ENCODE results near the gene TTC6. TPM values are rescaled to one million over a fixed set of nuclear protein-coding genes. Genes with fewer than 3 reads are reported as not detected.

TTC6 gene
- total and polyA plus RNA-seq, 10 of the 15 experiments (the other 5 are each of a cell fraction or from before 2014, with no cell fraction given): not detected

DNA sequence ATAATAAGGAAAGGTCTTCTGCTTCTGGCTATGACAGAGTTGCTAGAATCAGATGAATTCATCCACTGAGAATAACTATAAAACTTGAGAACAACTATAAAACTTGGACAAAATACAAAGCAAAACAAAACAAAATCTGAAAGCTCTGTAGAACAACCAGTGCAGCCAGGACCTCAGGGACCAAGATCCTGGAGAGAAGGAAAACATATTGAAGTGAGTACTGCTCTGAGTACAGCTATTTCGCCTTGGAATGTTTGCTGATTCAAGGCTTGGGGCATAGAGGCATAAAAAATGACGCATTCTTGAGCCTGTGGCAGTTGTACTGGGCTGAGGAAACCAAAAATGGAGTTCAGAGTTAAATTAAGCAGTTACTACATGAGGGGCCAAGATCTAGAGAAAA, 22.1 kb upstream of the TTC6 start:
- Histone ChIP-seq H3K4me2 (ENCODE audit: control insufficient read depth, insufficient read depth) (no peak overlapping the region), H3K27me3 (replicated peaks in 1 of 2; ENCODE audit: control insufficient read depth in 2 of 2, insufficient read depth in 2 of 2, low read length in 1 of 2) (no peaks in the 10 kb centered on the region), H3K9ac (ENCODE audit: control insufficient read depth, insufficient read depth, low read length) (no peak overlapping the region), H3K36me3 (ENCODE audit: control insufficient read depth in 2 of 2, insufficient read depth in 2 of 2, low read length in 1 of 2) (no peaks in the 10 kb centered on the region), H4K20me1 (ENCODE audit: control insufficient read depth, insufficient read depth) (no peaks in the 10 kb centered on the region), H2AFZ (ENCODE audit: control insufficient read depth, low read depth, low read length) (no peak overlapping the region), H3K4me3 (no peak overlapping the region), H3K79me2 (ENCODE audit: control insufficient read depth, insufficient read depth, low read length) (no peaks in the 10 kb centered on the region), H3K9me3 (replicated peaks; ENCODE audit: control insufficient read depth, insufficient read depth, low read length) (no peaks in the 10 kb centered on the region), H3K27ac (ENCODE audit: control insufficient read depth, insufficient read depth) (no peak overlapping the region), H3K4me1 (ENCODE audit: control insufficient read depth, insufficient read depth, low read length) (no peaks in the 10 kb centered on the region)
- FAIRE-seq (no peak), ATAC-seq (no peak), DNase-seq (ENCODE audit: low read depth, low spot score) (no peak)
- SMC1A ChIA-PET (ENCODE audit: uncharacterized antibody, unreplicated experiment): no interaction called here
- intact Hi-C loops (cut with micrococcal nuclease; ENCODE audit: unreplicated experiment) (no loop called here), in situ Hi-C loops (cut with MboI) (no loop called here)
- POLR2A ChIA-PET: no interaction called here
- 0% methylated on average over 2 of the region's 2 CpGs for WGBS (ENCODE audit: insufficient coverage, insufficient replicate concordance, low lambda C conversion rate, missing lambda C conversion rate)
- CTCF ChIA-PET: no interaction called here
- no TSS peak for BruUV-seq (replicated peaks)
- RAD21 ChIA-PET (ENCODE audit: unreplicated experiment): no interaction called here
- no peak for TF ChIP-seq PAX8 (IDR thresholded peaks at IDR 0.05)
- TF ChIP-seq MTA3 (IDR thresholded peaks at IDR 0.05; ENCODE audit: borderline replicate concordance, low read length): no peak
- TF ChIP-seq NFYA (IDR thresholded peaks at IDR 0.05; ENCODE audit: borderline replicate concordance, low read depth, low read length): no peak
- TF ChIP-seq, protein P1, sequence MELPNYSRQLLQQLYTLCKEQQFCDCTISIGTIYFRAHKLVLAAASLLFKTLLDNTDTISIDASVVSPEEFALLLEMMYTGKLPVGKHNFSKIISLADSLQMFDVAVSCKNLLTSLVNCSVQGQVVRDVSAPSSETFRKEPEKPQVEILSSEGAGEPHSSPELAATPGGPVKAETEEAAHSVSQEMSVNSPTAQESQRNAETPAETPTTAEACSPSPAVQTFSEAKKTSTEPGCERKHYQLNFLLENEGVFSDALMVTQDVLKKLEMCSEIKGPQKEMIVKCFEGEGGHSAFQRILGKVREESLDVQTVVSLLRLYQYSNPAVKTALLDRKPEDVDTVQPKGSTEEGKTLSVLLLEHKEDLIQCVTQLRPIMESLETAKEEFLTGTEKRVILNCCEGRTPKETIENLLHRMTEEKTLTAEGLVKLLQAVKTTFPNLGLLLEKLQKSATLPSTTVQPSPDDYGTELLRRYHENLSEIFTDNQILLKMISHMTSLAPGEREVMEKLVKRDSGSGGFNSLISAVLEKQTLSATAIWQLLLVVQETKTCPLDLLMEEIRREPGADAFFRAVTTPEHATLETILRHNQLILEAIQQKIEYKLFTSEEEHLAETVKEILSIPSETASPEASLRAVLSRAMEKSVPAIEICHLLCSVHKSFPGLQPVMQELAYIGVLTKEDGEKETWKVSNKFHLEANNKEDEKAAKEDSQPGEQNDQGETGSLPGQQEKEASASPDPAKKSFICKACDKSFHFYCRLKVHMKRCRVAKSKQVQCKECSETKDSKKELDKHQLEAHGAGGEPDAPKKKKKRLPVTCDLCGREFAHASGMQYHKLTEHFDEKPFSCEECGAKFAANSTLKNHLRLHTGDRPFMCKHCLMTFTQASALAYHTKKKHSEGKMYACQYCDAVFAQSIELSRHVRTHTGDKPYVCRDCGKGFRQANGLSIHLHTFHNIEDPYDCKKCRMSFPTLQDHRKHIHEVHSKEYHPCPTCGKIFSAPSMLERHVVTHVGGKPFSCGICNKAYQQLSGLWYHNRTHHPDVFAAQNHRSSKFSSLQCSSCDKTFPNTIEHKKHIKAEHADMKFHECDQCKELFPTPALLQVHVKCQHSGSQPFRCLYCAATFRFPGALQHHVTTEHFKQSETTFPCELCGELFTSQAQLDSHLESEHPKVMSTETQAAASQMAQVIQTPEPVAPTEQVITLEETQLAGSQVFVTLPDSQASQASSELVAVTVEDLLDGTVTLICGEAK (IDR thresholded peaks at IDR 0.05; ENCODE audit: borderline replicate concordance): no peak
- TF ChIP-seq ZNF622 (IDR thresholded peaks at IDR 0.05): no peak
- TF ChIP-seq NR2F1 (conservative IDR thresholded peaks at IDR 0.05): no peak
- TF ChIP-seq MYC (IDR thresholded peaks at IDR 0.05; ENCODE audit: insufficient read depth, insufficient read length, insufficient replicate concordance, low read length, severe bottlenecking): no peak
- no peak for TF ChIP-seq SREBF1 (IDR thresholded peaks at IDR 0.05; ENCODE audit: low read length)
- no peak for TF ChIP-seq POLR2AphosphoS5 (IDR thresholded peaks at IDR 0.05; ENCODE audit: low read length)
- no peak for TF ChIP-seq STAT1 (conservative IDR thresholded peaks at IDR 0.05)
- TF ChIP-seq RAD51 (IDR thresholded peaks at IDR 0.05): no peak
- no peak for TF ChIP-seq BACH1 (IDR thresholded peaks at IDR 0.05; ENCODE audit: borderline replicate concordance)
- no peak for TF ChIP-seq MXI1 (IDR thresholded peaks at IDR 0.05; ENCODE audit: low read depth, low read length)
- no peak for TF ChIP-seq PAX5 (IDR thresholded peaks at IDR 0.05; ENCODE audit: borderline replicate concordance, low read depth, low read length)
- TF ChIP-seq, protein P2, sequence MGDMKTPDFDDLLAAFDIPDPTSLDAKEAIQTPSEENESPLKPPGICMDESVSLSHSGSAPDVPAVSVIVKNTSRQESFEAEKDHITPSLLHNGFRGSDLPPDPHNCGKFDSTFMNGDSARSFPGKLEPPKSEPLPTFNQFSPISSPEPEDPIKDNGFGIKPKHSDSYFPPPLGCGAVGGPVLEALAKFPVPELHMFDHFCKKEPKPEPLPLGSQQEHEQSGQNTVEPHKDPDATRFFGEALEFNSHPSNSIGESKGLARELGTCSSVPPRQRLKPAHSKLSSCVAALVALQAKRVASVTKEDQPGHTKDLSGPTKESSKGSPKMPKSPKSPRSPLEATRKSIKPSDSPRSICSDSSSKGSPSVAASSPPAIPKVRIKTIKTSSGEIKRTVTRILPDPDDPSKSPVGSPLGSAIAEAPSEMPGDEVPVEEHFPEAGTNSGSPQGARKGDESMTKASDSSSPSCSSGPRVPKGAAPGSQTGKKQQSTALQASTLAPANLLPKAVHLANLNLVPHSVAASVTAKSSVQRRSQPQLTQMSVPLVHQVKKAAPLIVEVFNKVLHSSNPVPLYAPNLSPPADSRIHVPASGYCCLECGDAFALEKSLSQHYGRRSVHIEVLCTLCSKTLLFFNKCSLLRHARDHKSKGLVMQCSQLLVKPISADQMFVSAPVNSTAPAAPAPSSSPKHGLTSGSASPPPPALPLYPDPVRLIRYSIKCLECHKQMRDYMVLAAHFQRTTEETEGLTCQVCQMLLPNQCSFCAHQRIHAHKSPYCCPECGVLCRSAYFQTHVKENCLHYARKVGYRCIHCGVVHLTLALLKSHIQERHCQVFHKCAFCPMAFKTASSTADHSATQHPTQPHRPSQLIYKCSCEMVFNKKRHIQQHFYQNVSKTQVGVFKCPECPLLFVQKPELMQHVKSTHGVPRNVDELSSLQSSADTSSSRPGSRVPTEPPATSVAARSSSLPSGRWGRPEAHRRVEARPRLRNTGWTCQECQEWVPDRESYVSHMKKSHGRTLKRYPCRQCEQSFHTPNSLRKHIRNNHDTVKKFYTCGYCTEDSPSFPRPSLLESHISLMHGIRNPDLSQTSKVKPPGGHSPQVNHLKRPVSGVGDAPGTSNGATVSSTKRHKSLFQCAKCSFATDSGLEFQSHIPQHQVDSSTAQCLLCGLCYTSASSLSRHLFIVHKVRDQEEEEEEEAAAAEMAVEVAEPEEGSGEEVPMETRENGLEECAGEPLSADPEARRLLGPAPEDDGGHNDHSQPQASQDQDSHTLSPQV (IDR thresholded peaks at IDR 0.05): no peak
- TF ChIP-seq DPF2 (IDR thresholded peaks at IDR 0.05): no peak
- TF ChIP-seq, protein P3, sequence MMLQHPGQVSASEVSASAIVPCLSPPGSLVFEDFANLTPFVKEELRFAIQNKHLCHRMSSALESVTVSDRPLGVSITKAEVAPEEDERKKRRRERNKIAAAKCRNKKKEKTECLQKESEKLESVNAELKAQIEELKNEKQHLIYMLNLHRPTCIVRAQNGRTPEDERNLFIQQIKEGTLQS (IDR thresholded peaks at IDR 0.05; ENCODE audit: borderline replicate concordance, extremely low read depth, low read depth, low read length): no peak

Data from GM12878 (cell line).